Thoracic aorta (tissue), 2 donors: ENCODE results near the gene CCDC77. TPM values are rescaled to one million over a fixed set of nuclear protein-coding genes. Genes with fewer than 3 reads are reported as not detected.

Experiments
- ATAC-seq: fragments of 150-250 bp; one replicate; pipeline ENCODE4 v1.8.0; 2017; ENCODE audit warnings: low read depth; ENCODE audit not compliant: insufficient number of reproducible peaks, low FRiP score
- DNase-seq: peaks from one replicate; pipeline ENCODE4 v3.0.0-alpha.2; 2020; ENCODE audit warnings: low spot score
- H3K27ac ChIP-seq, 2 donors: fragments of 200-600 bp; sonication (generic); 1 replicate in 1 of 2; 2 replicates in 1 of 2; pipeline ENCODE4 v1.5.1; 2016; ENCODE audit warnings: mild to moderate bottlenecking in 2 of 2, moderate library complexity in 2 of 2
- H3K27me3 ChIP-seq: fragments of 200-600 bp; sonication (generic); replicated peaks from 2 replicates; pipeline ENCODE4 v1.6.0; 2016; ENCODE audit warnings: mild to moderate bottlenecking; ENCODE audit not compliant: insufficient read depth
- H3K36me3 ChIP-seq: fragments of 200-600 bp; sonication (generic); one replicate; pipeline ENCODE4 v1.5.1; 2016
- H3K4me1 ChIP-seq, 2 donors: fragments of 200-600 bp; sonication (generic); 1 replicate in 1 of 2; 2 replicates in 1 of 2; pipeline versions ENCODE4 v1.5.1 to v1.6.0; 2016; ENCODE audit warnings: low read depth in 2 of 2, mild to moderate bottlenecking in 1 of 2; ENCODE audit not compliant: control insufficient read depth in 1 of 2
- H3K4me3 ChIP-seq: fragments of 200-600 bp; sonication (generic); 2 replicates; pipeline ENCODE4 v1.5.1; 2016; ENCODE audit warnings: mild to moderate bottlenecking
- H3K9me3 ChIP-seq: fragments of 200-600 bp; sonication (generic); 2 replicates; pipeline ENCODE4 v1.5.1; 2016
- total RNA-seq, 2 donors: library from RNA; depleted of rRNA; stranded (reverse); fragments of >200 nt; gene quantifications; one replicate each; pipeline versions ENCODE4 v1.1.0 to v1.2.3, GENCODE V29; 2016
- TF ChIP-seq, protein P1 (sequence below): fragments of 200-600 bp; sonication (generic); IDR thresholded peaks from one replicate; pipeline ENCODE4 v1.5.1; 2019; ENCODE audit warnings: antibody characterized with exemption

The CCDC77 gene
- total RNA-seq, 2 donors from 2014 or later = 5.6 to 7.2 TPM

DNA sequence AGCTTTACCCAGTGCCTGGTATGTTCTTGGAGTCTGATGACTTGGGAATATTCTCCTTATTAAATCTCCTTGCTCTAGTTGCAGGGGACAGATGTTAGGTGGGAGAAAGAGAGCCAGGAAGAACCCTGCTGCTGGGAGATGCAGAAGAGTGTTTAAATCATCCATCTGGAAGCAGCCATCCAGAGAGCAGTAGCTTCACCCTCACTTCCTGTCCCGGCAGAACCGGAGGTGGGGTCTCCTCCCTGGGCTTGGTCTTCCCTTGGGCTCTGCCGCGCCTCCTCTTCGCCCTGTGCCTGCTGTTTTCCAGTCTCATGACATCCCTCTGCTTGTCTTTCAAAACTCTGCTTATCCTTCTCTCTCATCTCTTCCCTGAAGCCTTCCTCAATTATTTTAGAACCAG is 73.8 kb downstream of the CCDC77 start:
- H3K4me1 ChIP-seq = peaks cover 9 to 61% of the 10 kb centered on the region in 2 donors
- no peak overlapping the region for H3K27ac ChIP-seq
- H3K27me3 ChIP-seq = no peaks in the 10 kb centered on the region
- DNase-seq = no peak
- TF ChIP-seq, protein P1, sequence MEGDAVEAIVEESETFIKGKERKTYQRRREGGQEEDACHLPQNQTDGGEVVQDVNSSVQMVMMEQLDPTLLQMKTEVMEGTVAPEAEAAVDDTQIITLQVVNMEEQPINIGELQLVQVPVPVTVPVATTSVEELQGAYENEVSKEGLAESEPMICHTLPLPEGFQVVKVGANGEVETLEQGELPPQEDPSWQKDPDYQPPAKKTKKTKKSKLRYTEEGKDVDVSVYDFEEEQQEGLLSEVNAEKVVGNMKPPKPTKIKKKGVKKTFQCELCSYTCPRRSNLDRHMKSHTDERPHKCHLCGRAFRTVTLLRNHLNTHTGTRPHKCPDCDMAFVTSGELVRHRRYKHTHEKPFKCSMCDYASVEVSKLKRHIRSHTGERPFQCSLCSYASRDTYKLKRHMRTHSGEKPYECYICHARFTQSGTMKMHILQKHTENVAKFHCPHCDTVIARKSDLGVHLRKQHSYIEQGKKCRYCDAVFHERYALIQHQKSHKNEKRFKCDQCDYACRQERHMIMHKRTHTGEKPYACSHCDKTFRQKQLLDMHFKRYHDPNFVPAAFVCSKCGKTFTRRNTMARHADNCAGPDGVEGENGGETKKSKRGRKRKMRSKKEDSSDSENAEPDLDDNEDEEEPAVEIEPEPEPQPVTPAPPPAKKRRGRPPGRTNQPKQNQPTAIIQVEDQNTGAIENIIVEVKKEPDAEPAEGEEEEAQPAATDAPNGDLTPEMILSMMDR = no peak
- ATAC-seq = no peak
- no peaks in the 10 kb centered on the region for H3K9me3 ChIP-seq
- H3K36me3 ChIP-seq = no peaks in the 10 kb centered on the region
- H3K4me3 ChIP-seq = no peak overlapping the region

DNA sequence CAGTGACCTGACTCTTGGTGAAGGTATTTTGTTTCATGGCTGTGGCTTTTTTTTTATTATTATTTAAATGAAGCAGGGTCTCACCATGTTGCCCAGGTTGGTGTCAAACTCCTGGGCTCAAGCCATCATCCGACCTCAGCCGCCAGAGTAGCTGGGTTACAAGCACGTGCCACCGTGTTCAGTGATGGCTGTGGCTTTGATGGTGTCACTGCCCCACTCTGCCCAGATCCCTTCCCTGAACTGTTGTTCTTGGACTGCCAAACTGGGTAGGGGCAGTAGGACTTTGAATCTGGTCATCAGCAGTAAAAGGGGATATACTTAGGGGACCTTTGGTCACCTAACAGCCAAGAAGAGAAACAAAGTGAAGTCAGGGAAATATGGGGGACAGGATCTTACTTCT is 77.7 kb downstream of the CCDC77 start:
- H3K27ac ChIP-seq = peak overlapping the region; percentile 98 to 100
- peaks cover 15 to 74% of the 10 kb centered on the region in 2 donors for H3K4me1 ChIP-seq
- no peak overlapping the region for H3K4me3 ChIP-seq
- no peaks in the 10 kb centered on the region for H3K27me3 ChIP-seq
- DNase-seq (no peak), ATAC-seq (no peak)
- TF ChIP-seq, protein P1 = no peak
- no peaks in the 10 kb centered on the region for H3K9me3 ChIP-seq
- H3K36me3 ChIP-seq = no peaks in the 10 kb centered on the region

DNA sequence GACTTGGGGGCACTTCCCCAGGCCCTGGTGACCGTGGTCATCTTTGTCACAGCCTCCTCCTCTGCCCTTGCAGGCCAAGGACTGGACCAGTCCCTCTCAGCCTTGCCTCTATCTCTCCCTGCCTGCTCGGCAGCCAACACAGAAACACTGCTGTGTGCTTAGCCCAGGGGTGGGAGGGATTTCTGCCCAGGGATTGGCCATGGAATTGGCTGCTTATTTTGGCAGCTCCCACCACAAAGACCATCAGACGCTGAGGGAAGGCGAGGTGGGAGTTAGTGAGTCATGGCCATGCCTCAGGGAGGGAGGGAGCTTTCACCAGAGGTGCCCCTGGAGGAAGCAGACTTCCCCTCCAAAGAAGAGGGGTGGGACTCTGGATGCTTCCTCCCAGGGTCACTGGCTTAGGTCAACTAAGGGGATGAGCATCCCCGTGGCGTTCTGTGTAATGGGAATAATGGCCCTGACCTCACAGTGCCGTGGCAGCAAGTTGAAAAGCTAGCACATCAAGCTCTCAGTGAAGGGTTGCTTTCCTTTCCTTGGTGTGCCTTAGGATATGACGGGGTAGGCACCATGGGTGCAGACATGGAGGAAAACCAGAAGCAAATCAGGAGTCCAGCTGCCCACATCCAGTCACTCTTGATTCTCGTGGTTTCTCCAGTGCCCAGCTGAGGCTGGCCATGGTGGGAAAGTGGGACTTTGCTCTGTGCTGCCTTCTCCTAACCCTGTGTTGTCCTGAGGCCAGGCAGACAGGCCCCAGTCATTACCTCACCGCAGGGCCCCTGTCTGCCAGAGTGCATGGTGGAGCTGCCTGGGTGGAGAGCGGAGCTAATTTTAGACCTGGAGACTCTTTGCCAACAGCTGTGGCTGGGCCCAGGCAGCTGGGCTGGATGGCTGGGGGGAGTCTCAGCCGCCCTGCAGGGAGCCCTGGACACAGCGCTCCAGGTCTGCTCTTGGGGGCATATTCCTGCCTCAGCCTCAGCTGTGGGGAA is 79.7 kb downstream of the CCDC77 start:
- Histone ChIP-seq H3K27me3 (no peaks in the 10 kb centered on the region), H3K4me3 (peak overlapping the region; percentile 52), H3K27ac (peak overlapping the region; percentile 98 to 100), H3K36me3 (no peaks in the 10 kb centered on the region), H3K4me1 (peaks cover 11 to 60% of the 10 kb centered on the region in 2 donors), H3K9me3 (no peaks in the 10 kb centered on the region)
- TF ChIP-seq, protein P1 = no peak
- DNase-seq (peak; percentile 74), ATAC-seq (peak; percentile 89)

DNA sequence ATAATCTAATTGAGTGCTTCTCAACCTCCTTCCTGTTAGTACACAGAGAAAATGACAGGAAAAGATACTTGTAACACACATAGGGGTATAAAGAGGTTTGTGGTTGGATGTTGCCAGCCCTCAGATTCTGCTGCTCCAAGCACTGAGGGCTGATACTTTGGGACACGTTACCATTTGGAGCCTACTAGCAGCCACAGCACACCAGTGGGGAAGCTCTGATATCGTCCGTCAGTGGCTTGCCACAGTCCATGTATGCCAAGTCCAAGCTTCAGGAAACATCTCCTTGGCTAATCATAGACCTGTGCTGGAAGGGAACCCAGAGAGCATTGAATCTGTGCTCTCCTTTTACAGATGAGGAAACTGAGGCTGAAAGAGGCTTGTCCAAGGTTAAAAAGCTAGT is 80.6 kb downstream of the CCDC77 start:
- Histone ChIP-seq H3K4me1 (peaks cover 11 to 60% of the 10 kb centered on the region in 2 donors), H3K4me3 (no peak overlapping the region), H3K36me3 (no peaks in the 10 kb centered on the region), H3K27ac (peak overlapping the region; percentile 98 to 100), H3K9me3 (no peaks in the 10 kb centered on the region), H3K27me3 (no peaks in the 10 kb centered on the region)
- DNase-seq (no peak), ATAC-seq (no peak)
- TF ChIP-seq, protein P1 = no peak

DNA sequence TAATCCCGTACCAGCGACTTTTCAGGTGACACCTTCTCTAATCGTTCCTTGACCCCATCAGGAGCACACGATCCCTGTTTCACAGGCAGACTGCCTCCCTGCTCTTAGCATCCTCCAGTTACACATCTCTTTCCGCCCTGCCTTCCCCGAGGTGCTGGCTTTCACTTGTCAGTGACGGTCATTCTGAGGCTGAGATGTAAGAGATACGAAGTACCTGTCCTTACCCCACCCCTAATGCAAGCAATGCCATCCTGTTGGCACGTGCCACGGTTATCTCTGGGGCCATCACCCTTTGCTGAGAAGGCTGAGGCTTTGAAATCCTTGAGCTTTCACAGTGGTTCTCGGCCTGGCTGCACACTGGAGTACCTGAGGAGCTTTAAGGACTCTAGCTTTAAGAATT is 82.7 kb downstream of the CCDC77 start:
- Histone ChIP-seq H3K27me3 (no peaks in the 10 kb centered on the region), H3K4me3 (no peak overlapping the region), H3K27ac (no peak overlapping the region), H3K4me1 (peaks cover 11 to 53% of the 10 kb centered on the region in 2 donors), H3K36me3 (no peaks in the 10 kb centered on the region), H3K9me3 (no peaks in the 10 kb centered on the region)
- DNase-seq = no peak
- TF ChIP-seq, protein P1 = no peak
- ATAC-seq = no peak
